ENCODE results near the gene LEFTY1. TPM values are rescaled to one million over a fixed set of nuclear protein-coding genes. Genes with fewer than 3 reads are reported as not detected.
A peak's percentile ranks its signal among the peaks of the same experiment; 100 is the strongest.

LEFTY1 gene
- total and polyA plus RNA-seq, 8 donors, result 4.1 to 146 (median 47.6) TPM

DNA sequence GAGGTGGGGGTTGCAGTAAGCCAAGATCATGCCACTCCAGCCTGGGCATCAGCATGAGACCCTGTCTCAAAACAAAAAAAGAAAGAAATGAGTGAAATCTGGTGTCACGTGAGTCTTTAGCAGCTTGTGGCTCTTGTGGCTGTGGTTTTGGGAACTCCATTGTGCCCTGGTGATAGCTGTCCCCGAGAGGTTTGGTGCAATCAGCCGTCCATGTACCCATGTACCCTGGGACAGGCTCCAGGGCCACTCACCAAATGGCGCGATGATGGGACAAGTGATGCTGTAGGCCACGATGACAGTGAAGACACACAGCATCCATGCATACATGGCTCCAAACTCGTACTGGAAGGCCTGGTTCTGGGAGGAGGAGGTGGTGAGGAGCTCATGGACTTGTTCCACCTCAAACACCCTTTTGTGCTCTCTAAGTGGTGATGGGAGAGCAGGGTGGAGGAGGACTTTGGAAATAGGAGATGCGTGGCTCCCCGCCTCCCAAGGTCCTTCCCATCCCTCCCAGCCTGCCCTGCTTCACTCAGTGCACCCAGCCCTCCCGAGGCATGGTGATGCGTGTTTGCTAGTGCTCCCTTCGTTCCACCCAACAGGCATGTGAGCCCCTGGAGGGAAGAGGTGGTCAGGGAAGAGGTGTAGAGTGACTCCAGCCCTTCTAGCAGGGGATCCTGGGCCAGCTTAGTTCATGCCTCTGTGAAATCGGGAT is 36.4 kb downstream of the LEFTY1 start:
- H3K4me3 ChIP-seq, result no peak overlapping the region
- FAIRE-seq, result no peak
- peak in 1 of 6 donors; percentile 63 for DNase-seq

GRCh38 chr1:225851805-225852204 is 37.1 kb downstream of the LEFTY1 start:
- H3K4me1 ChIP-seq, result peaks cover 6 to 26% (median 12%) of the 10 kb centered on the region in 3 donors
- intact Hi-C loops (cut with DNase I), result no loop called here
- WGBS, 2 donors, result 30 to 32% methylated on average over 4 of the region's 4 CpGs

More for the DNA sequence above, 36.4 kb downstream of the LEFTY1 start:
- intact Hi-C loops (cut with DNase I), result no loop called here
- Histone ChIP-seq H3K27ac (peak overlapping the region in 2 of 4 donors; percentile 30 to 41), H3K9me3 (no peaks in the 10 kb centered on the region), H3K36me3 (peaks cover 0 to 46% (median 34%) of the 10 kb centered on the region in 3 donors), H3K4me1 (peaks cover 4 to 20% (median 6%) of the 10 kb centered on the region in 3 donors), H3K27me3 (no peaks in the 10 kb centered on the region)
- WGBS, 2 donors, result 95% methylated on average over 13 of the region's 13 CpGs
- ATAC-seq, result no peak
- TF ChIP-seq, protein P1, sequence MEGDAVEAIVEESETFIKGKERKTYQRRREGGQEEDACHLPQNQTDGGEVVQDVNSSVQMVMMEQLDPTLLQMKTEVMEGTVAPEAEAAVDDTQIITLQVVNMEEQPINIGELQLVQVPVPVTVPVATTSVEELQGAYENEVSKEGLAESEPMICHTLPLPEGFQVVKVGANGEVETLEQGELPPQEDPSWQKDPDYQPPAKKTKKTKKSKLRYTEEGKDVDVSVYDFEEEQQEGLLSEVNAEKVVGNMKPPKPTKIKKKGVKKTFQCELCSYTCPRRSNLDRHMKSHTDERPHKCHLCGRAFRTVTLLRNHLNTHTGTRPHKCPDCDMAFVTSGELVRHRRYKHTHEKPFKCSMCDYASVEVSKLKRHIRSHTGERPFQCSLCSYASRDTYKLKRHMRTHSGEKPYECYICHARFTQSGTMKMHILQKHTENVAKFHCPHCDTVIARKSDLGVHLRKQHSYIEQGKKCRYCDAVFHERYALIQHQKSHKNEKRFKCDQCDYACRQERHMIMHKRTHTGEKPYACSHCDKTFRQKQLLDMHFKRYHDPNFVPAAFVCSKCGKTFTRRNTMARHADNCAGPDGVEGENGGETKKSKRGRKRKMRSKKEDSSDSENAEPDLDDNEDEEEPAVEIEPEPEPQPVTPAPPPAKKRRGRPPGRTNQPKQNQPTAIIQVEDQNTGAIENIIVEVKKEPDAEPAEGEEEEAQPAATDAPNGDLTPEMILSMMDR (IDR thresholded peaks at IDR 0.05), result no peak

DNA sequence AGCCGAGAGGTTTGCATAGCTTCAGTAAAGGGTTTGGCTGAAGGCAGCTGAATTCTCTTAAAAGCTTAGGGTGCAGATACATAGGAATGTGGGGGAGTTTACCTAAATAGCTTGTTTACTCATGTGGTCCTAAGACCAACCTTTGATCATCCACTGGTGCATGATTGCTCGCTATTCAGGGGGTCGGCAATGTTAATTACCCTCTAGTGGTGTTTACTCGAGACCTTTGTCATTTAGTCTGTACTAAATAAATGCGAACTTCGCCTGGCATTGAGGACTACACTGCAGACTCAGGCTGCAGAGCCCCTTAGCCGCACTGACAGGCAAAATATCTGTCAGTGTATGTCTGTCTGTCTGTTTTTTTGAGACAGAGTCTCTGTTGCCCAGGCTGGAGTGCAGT is 38.6 kb downstream of the LEFTY1 start:
- no peak for DNase-seq
- no peak for FAIRE-seq
- Histone ChIP-seq H3K27me3 (no peaks in the 10 kb centered on the region), H3K27ac (no peak overlapping the region), H3K36me3 (peaks cover 0 to 56% (median 44%) of the 10 kb centered on the region in 3 donors), H3K4me1 (peaks cover 6 to 26% (median 13%) of the 10 kb centered on the region in 3 donors), H3K4me3 (no peak overlapping the region), H3K9me3 (no peaks in the 10 kb centered on the region)
- no peak for ATAC-seq
- TF ChIP-seq, protein P1 (IDR thresholded peaks at IDR 0.05), result no peak
- intact Hi-C loops (cut with DNase I), result no loop called here
- 96 to 99% methylated on average over 7 of the region's 7 CpGs for WGBS, 2 donors

More at GRCh38 chr1:225851805-225852204, 37.1 kb downstream of the LEFTY1 start:
- Histone ChIP-seq H3K9me3 (no peaks in the 10 kb centered on the region), H3K27me3 (no peaks in the 10 kb centered on the region), H3K36me3 (peaks cover 0 to 52% (median 33%) of the 10 kb centered on the region in 3 donors), H3K27ac (peak overlapping the region in 2 of 4 donors; percentile 30 to 41), H3K4me3 (no peak overlapping the region)
- FAIRE-seq (no peak), ATAC-seq (peak in 1 of 4 donors; percentile 24), DNase-seq (no peak)
- TF ChIP-seq, protein P1 (IDR thresholded peaks at IDR 0.05), result no peak

- H3K27me3 ChIP-seq, result no peaks in the 10 kb centered on the region
- no peak overlapping the region for H3K27ac ChIP-seq
- ATAC-seq, result no peak
- peaks cover 6 to 26% (median 13%) of the 10 kb centered on the region in 3 donors for H3K4me1 ChIP-seq
- no peaks in the 10 kb centered on the region for H3K9me3 ChIP-seq
- intact Hi-C loops (cut with DNase I), result no loop called here
- FAIRE-seq, result no peak
- peak in 3 of 6 donors; percentile 64 to 86 (median 77) for DNase-seq
- TF ChIP-seq, protein P1 (IDR thresholded peaks at IDR 0.05), result no peak
- peaks cover 0 to 53% (median 40%) of the 10 kb centered on the region in 3 donors for H3K36me3 ChIP-seq
- whole genome bisulfite sequencing, 2 donors, result 68 to 70% methylated on average over 7 of the region's 7 CpGs
- no peak overlapping the region for H3K4me3 ChIP-seq
Observed at GRCh38 chr1:225849925-225850324, 39.0 kb downstream of the LEFTY1 start.

Measured in pancreas (tissue), 10 donors.